HG03025 (cell line): ENCODE data around the gene GLYATL2.

Experiments used
- ATAC-seq: cut with Tn5 transposase; IDR thresholded peaks from one replicate; pipeline ENCODE4 v1.9.1; 2021; ENCODE audit warnings: mild to moderate bottlenecking, moderate library complexity; ENCODE audit not compliant: unreplicated experiment, low FRiP score

The GLYATL2 gene

GRCh38 chr11:58801974-58802545 lies 42.4 kb downstream of the GLYATL2 start:
- no peak for ATAC-seq

- no peak for ATAC-seq
Observed at GRCh38 chr11:58801302-58801701, 43.2 kb downstream of the GLYATL2 start.

DNA sequence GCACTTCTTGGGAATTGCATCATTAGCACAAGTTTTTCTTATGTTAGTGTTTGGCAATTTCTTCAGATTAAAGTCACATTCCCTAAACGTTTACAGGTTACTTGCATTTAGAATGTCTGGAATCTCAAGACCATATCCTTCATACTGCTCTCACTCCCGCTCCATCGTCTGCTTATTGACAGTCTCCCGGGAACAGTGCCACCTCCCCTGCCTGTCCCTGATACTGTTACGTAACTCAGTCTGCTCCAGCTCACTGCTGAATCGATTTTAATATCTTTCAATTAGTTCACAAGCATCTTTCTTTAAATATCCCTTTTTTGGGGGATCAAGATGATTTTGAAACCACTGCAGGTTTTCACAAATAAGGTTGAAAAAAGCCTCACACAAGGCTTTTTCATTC lies 48.2 kb downstream of the GLYATL2 start:
- ATAC-seq, result no peak

GRCh38 chr11:58788355-58789023 lies 56.0 kb downstream of the GLYATL2 start:
- ATAC-seq, result peak; percentile 90

DNA sequence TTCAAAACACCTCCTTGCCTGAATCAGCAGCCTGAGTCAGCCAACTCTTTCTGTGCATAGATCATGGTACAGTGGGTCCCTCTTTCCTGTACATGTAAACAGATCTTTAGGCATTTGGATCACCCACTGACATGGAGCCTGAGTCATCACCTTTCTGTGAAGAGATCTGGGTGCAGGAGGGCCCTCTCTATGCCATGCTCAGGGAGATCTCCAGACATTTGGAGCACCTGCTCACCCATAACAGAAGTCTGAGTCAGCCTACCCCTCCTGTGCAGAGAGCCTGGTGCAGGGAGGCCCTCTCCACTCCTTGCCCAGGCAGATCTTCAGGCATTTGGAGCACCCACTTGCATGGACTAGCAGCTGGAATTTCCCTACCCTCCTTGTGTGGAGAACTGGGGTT lies 56.6 kb downstream of the GLYATL2 start:
- no peak for ATAC-seq

DNA sequence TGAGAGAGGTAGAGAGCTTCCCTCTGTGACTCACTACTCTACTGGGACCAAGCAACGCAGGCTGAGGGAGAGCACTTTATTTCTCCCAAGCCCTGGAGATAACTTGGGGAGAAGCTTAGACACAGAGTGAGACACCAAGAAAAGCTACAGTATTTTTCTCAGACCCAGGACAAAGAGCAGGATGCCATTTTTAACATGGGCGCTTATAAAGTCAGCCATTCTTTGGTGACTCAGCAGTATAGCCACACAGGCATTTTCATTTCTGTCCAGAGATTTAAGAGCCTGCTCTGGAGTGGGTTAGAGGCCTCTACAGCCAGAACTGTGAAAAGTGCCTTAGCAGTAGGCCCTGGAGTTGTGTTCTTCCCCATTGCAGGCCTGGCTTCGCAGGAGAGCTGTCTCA lies 57.8 kb downstream of the GLYATL2 start:
- ATAC-seq, result no peak

GRCh38 chr11:58784995-58785394 lies 59.5 kb downstream of the GLYATL2 start:
- no peak for ATAC-seq
